GM12892 (cell line): ENCODE data around the gene ADK.

ENCODE experiments used
- POLR2A ChIP-seq: IDR thresholded peaks from 2 replicates; pipeline ENCODE4 v1.6.1; 2011; ENCODE audit warnings: low read depth, low read length, control low read depth
- TAF1 ChIP-seq: IDR thresholded peaks from 2 replicates; pipeline ENCODE4 v1.6.1; 2011; ENCODE audit warnings: low read depth, mild to moderate bottlenecking, control low read depth, low read length, borderline replicate concordance

DNA sequence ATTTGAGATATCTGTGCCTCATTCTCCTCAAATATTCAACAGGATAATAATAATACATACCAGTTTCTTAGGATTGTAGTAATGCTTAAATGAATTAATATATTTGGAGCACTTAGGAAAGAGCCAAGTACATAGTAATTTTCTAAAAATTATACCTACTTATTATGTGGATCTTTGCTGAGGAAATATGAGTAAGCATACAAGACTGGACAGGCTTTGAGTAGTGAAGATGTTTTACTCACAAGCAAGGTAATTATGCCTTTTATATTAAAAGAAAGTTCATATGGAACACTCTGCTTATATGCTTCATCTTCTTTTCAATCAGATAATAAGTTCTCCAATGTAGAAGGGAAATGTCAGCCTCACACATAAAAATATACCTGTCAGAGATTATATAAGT lies 337.9 kb downstream of the ADK start:
- no peak for TF ChIP-seq POLR2A
- no peak for TF ChIP-seq TAF1
